ENCODE data around the gene LZTR1.
A peak's percentile ranks its signal among the peaks of the same experiment; 100 is the strongest.

LZTR1 gene

DNA sequence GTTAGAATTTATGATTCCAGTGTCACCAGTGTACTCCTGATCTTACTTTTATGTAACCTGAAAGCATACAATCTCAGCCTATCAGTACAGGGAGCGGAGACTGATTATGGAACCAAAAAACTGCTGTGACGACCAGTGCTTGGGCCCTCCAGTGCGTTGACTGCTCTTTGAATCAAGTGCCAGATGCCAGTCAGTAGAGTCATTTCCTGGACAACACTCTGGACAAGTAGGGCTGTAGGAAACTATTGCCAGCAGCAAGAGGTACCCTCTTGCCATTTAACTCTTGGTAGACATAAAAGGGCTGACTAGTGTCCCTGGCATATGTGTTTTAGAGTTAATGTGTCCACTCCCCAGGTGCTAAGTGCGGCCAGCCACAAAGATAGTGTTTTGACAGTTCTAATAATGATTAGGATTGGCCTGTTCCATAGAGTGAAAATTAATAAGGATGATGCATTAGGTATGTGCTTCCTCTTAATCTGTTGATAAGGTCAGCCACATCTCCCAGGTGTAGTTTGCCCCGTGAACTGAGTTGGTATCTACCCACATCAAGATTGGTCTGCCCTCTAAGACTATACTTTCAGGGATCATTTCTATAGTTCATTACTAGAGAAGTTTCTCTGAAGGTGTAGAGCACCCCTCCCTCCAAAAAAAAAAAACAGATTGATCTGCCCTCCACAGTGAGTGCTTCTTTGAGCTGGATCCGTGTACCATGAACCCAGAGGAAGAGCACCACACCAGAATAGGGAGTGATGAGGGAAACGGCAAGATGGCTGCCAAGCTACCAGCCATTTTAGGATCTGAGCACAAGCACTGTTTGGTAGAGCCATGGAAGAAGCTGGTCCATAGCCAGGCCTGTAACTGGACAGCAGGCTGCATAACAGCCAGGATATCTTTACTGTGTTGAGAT lies 35.8 kb upstream of the LZTR1 start:
- no peak for ATAC-seq
- Mint-ChIP-seq H3K27me3 (no peaks in the 10 kb centered on the region), H3K4me3 (no peak overlapping the region), H3K4me1 (peaks cover 77% of the 10 kb centered on the region), H3K27ac (peak overlapping the region in 1 of 2 donors; percentile 69), H3K9me3 (no peaks in the 10 kb centered on the region)
- DNase-seq, result no peak

DNA sequence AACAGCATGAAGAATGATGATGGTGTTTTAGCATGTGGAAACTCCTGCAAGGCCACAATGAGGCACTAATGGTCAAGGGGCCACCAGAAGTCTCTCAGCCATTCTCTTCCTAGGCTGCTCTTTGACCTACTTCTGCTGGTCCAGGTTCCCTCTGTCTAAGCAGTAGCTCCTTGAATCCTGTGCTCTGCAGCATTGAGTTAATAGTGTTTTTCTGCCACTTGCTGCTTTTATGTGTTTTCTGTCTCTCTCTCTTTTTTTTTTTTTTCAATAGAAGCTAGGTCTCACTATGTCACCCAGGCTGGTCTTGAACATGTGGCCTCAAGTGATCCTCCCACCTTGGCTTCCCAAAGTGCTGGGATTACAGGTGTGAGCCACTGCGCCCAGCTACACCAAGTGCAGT lies 35.1 kb upstream of the LZTR1 start:
- H3K4me1 Mint-ChIP-seq, result peaks cover 73% of the 10 kb centered on the region

DNA sequence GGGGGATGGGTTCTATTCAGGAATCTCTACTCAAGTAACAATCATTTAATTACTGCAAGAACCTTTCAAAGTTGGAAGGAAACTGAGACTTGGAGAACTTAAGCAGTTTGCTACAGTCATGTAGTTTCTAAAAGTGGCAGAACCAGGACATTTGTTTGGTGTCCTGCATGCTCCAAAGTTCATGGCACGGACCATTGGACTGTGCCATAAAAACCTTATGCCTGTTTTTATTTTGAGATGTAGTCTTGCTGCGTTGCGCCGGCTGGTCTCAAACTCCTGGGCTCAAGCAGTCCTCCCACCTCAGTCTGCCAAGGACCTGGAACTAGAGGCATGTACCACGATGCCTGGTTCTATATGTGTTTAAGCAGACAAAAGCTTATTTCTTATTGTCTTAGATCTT lies 33.6 kb upstream of the LZTR1 start:
- Mint-ChIP-seq H3K27ac (no peak overlapping the region), H3K9me3 (no peaks in the 10 kb centered on the region), H3K4me3 (no peak overlapping the region), H3K27me3 (no peaks in the 10 kb centered on the region), H3K4me1 (peaks cover 59% of the 10 kb centered on the region)
- DNase-seq, result no peak
- ATAC-seq, result no peak

More for the DNA sequence above, 35.1 kb upstream of the LZTR1 start:
- H3K27me3 Mint-ChIP-seq, result no peaks in the 10 kb centered on the region
- peak overlapping the region in 1 of 2 donors; percentile 8 for H3K27ac Mint-ChIP-seq
- H3K9me3 Mint-ChIP-seq, result no peaks in the 10 kb centered on the region
- DNase-seq (no peak), ATAC-seq (no peak)
- H3K4me3 Mint-ChIP-seq, result no peak overlapping the region

DNA sequence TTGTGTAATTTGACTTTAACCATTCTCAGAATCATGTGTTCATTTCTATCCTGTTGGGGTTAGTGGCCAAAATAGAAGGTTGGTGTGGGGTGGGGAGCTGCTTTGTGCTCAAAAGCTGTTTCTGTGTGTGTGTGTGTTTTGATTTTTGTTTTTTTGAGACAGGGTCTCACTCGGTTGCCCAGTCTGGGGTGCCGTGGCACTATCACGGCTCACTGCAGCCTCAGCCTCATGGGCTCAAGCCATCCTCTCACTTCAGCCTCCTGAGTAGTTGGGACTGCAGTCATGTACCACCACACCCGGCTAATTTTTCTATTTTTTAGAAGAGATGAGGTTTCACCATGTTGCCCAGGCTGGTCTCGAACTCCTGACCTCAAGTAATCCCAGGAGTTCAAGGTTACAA lies 33.1 kb upstream of the LZTR1 start:
- no peak for ATAC-seq

DNA sequence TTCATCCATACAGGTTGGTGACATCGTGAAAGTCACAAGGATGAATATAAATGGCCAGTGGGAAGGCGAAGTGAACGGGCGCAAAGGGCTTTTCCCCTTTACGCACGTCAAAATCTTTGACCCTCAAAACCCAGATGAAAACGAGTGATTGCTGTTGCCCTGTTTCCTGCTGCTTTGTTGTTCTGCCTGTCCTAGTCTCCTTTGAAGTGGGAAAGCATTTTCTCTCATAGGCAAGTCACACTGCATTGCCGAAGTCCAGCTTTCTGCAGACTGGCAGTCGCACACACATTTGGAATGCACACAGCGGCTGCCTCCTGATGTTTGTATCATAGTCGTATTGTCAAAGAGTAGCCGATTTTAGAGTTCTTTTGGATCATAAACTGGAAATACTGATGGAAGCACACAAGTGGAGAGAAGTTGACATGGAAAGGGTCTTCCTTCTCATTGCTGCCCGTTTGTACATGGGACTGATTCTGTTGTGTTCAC lies 32.4 kb upstream of the LZTR1 start:
- Mint-ChIP-seq H3K27me3 (no peaks in the 10 kb centered on the region), H3K9me3 (no peaks in the 10 kb centered on the region), H3K27ac (peak overlapping the region in 1 of 2 donors; percentile 83), H3K4me1 (peaks cover 56% of the 10 kb centered on the region), H3K4me3 (no peak overlapping the region)
- no peak for ATAC-seq
- no peak for DNase-seq

More for the DNA sequence above, 33.1 kb upstream of the LZTR1 start:
- H3K9me3 Mint-ChIP-seq, result no peaks in the 10 kb centered on the region
- no peak overlapping the region for H3K4me3 Mint-ChIP-seq
- DNase-seq, result no peak
- H3K27ac Mint-ChIP-seq, result no peak overlapping the region
- H3K27me3 Mint-ChIP-seq, result no peaks in the 10 kb centered on the region
- peaks cover 59% of the 10 kb centered on the region for H3K4me1 Mint-ChIP-seq

DNA sequence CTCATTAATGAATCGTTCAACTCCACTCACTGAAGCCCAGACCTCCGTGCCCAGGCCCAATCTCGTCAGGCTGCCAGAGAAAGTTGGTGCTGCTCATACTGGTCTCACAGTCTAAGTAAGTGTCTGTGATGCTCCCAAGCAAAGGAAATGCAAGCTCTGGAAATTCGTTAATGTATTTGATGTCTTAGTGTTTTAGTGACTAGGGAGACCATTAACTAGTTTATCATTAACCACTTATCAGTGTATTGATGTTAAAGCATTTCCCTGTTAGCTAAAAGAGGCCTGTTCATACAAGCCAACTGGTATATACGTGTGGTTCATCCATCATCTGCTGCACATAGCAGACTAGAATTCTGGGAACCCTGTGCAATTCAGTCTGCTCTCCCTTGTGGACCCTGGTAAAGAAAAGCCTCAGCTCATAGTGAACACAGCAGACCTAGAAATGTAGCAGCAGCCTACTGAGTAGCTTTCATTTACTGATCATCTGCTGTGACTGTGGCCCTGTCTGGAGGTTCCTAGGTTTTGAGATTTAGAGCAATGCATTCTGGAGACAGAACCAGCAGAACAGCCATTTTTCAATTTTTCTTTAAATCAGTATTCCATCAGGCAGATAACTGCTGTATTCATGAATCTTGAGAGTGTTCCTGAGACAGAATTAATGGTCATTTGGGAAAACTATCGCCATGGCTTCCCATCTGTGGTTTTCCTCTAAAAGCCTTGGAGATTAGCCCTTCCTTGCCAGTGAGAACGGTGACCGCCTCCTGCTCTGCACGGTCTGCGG lies 30.8 kb upstream of the LZTR1 start:
- DNase-seq (no peak), ATAC-seq (no peak)
- Mint-ChIP-seq H3K27ac (no peak overlapping the region), H3K4me1 (peaks cover 43% of the 10 kb centered on the region), H3K4me3 (no peak overlapping the region), H3K27me3 (peaks cover 4% of the 10 kb centered on the region), H3K9me3 (no peaks in the 10 kb centered on the region)

DNA sequence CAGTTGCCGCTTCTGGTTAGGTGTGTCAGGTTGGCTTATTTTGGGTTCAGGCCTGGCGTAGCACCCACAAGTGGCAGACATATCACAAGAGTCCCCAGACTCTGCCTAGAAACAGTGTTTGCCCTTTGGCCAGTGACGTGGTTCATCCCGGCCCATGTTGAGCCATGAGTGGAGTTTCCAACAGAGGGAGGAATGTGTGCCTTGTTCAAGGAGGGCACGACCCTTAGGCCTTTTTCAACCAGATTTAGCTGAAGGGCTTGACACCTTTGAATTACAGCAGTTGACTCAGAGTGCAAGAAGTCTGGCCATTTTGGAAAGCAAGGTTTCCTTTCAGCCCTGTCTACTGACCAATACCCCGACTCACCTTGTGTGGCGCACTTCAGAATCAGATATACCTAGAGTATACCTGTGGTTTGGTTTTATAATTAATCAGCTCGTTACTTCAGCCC lies 30.1 kb upstream of the LZTR1 start:
- Mint-ChIP-seq H3K9me3 (no peaks in the 10 kb centered on the region), H3K4me3 (no peak overlapping the region), H3K27ac (no peak overlapping the region), H3K27me3 (peaks cover 10% of the 10 kb centered on the region), H3K4me1 (peaks cover 44% of the 10 kb centered on the region)
- ATAC-seq, result no peak
- DNase-seq, result no peak

DNA sequence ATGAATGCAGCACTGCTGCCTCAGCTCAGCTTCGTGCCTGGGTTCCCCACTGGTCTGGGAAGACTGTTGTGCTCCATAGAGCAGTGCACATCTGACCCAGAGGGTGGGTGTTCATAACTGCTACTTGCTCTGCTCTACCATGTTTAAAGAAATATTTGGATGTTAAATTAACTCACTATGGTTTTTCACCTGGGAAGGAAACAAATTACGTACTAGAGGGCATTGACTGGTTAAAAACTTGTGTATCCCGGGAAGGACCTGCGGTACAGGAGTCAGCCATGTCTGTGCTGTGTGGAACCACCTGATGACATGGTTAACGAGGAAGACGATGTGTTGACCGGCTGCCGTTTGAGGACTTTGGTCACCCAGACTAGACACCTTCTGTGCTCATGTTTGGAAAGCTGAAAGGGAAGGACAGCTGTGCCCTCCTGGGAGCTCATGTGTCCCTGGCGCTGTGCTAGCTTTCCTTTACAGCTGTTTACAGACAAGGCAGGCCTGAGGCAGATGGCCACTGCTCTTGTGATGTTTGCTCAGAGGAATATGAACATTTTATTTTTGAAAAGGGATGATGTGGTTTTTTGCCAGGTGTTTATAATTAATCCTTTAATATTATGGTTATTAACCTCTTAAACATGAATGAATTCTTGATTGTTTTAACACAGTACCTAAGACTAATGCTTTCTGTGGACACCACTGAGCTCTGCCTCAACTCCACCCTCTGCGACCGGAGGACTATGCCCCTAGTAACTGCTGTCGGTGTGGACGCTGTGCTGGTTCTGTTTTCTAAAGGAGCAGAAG lies 29.4 kb upstream of the LZTR1 start:
- Mint-ChIP-seq H3K4me1 (peaks cover 49% of the 10 kb centered on the region), H3K27me3 (peaks cover 18% of the 10 kb centered on the region), H3K4me3 (no peak overlapping the region), H3K9me3 (no peaks in the 10 kb centered on the region), H3K27ac (no peak overlapping the region)
- ATAC-seq (no peak), DNase-seq (no peak)

DNA sequence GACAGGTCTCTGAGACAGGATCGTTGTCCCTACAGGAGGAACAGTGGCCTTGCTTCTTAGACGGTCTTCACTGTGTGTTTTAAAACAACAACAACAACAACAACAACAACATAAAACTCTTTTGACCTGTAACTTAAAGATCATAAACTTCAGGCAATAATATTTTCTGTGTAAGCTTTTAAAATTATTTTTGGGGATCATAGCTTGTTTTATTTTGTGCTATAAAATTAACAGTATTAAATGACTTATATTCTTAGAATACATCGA lies 28.8 kb upstream of the LZTR1 start:
- DNase-seq (no peak), ATAC-seq (no peak)
- Mint-ChIP-seq H3K4me3 (no peak overlapping the region), H3K27me3 (peaks cover 24% of the 10 kb centered on the region), H3K4me1 (peaks cover 49% of the 10 kb centered on the region), H3K9me3 (no peaks in the 10 kb centered on the region), H3K27ac (no peak overlapping the region)

DNA sequence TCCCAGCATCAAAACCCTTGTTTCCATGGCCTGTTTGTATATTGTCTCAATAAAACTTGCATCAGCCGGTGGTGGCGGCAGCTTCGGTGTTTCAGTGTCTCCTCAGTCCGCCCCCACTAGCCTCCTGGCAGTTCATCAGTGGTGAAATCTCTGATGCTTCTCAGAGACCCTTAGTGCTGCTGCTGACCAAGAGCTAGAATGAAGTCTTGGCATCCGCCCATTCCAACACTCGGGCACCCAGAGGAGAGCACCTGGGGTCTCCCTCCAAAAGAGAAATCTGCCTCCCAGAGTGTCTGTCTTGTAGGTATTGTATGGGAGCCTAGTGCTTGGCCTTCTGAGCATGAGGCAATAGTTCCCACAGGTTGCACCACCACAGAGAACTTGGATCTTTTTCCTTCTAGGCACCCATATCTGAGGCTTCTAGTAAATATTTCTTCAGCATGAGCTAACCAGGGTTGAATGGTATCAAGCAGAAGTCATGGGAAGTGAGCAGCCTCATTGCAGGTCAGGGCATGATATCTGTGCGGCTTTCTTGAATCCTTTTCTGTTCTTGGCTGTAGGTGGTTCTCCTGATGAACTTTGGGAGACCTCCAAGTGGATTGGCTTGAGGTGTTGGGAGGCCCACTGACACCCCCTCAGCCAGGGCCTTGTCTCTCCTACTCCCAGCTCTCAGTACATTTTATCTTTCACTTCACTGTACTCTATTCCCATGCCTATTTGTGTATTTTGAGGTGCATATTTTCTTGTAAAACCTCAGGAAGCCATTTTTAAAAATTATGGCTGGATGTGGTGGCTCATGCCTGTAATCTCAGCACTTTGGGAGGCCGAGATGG lies 28.2 kb upstream of the LZTR1 start:
- H3K4me1 Mint-ChIP-seq, result peaks cover 43% of the 10 kb centered on the region
- H3K27ac Mint-ChIP-seq, result no peak overlapping the region
- ATAC-seq, result no peak
- no peak overlapping the region for H3K4me3 Mint-ChIP-seq
- no peaks in the 10 kb centered on the region for H3K9me3 Mint-ChIP-seq
- H3K27me3 Mint-ChIP-seq, result peaks cover 30% of the 10 kb centered on the region
- DNase-seq, result no peak

DNA sequence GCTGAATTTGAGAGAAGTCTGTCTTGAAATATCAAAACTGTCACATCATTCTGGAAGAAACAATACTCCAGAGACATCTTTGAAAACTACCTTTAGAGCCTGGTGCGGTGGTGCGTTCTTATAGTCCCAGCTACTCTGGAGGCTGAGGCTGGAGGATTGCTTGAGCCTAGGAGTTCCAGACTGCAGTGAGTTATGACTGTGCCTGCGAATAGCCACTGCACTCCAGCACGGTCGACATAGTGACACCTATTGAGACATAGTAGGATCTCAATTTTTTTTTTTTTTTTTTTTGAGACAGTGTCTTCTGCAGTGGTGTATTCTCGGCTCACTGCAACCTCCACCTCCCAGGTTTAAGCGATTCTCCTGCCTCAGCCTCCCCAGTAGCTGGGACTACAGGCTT lies 26.5 kb upstream of the LZTR1 start:
- ATAC-seq, result no peak
- no peak overlapping the region for H3K4me3 Mint-ChIP-seq
- no peak overlapping the region for H3K27ac Mint-ChIP-seq
- H3K27me3 Mint-ChIP-seq, result peaks cover 38% of the 10 kb centered on the region
- no peak for DNase-seq
- no peaks in the 10 kb centered on the region for H3K9me3 Mint-ChIP-seq
- H3K4me1 Mint-ChIP-seq, result peaks cover 30% of the 10 kb centered on the region

DNA sequence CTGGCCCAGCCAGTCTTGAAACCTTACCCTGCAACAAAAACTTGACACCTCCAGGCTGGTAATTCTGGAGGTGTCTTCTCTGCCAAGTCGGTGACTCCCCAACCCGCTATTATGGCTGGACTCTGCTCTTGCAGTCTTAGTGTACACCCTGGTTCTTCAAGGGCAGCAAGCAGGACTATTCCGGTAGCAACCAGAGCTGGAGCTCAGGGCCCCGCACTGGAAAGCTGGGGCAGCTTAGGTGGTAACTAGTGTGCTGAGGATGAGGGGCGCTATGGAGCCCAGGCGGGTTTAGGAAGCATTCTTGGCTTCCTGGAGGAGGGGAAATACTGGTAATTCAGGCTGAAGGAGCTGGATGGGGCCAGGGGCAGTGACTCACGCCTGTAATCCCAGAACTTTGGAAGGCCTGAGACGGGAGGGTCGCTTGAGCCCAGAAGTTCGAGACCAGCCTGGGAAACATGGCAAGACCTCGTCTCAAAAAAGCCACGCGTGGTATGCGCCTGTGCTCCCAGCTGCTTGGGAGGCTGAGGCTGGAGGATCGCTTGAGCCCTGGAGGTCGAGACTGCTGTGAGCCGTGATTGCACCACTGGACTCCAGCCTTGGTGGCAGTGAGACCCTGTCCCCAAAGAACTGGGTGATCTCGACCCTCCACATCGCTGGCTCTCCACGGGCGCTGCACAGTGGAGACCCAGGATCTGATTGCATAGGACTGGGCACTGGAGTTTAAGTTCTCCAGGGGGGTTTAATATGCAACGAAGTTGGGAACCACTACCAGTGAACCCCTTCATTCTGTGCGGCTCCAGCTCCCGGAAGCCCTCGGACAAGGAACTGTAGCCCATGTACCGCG lies 25.6 kb upstream of the LZTR1 start:
- H3K4me3 Mint-ChIP-seq, result peak overlapping the region; percentile 46 to 66

DNA sequence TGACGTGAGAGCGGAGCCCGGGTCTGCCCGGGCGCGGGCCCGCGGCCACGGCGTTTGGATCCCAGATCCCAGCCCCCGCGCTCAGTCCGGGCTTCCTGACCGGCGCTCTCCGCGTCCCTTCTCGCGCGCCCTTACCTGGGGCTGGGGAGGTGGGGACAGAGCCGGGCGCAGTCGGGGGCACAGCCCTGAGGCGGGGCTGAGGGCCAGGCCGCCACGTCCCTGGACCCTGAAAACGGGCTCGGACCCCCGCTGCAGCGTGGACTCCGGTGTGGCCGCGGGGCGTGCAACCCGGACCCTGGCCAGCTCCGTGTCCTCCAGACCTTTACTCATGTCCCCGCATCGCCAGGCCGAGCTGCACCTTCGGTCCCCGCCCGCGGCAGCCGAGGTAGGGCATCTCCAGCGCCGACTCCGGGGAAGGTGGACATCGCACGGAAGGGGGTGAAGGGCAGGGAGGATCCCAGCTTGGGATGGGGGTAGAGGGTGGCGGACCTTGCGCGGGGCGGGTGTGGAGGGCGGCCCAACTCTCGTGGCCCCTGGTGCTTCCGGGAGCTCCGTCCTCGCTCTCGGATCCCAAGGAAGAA lies 24.9 kb upstream of the LZTR1 start:
- ATAC-seq, result peak; percentile 34
- Mint-ChIP-seq H3K27me3 (peaks cover 41% of the 10 kb centered on the region), H3K9me3 (no peaks in the 10 kb centered on the region), H3K4me1 (peaks cover 38% of the 10 kb centered on the region), H3K27ac (peak overlapping the region in 1 of 2 donors; percentile 12), H3K4me3 (peak overlapping the region; percentile 71 to 83)
- no peak for DNase-seq

More for the DNA sequence above, 25.6 kb upstream of the LZTR1 start:
- Mint-ChIP-seq H3K27me3 (peaks cover 41% of the 10 kb centered on the region), H3K27ac (peak overlapping the region in 1 of 2 donors; percentile 27), H3K4me1 (peaks cover 31% of the 10 kb centered on the region), H3K9me3 (no peaks in the 10 kb centered on the region)
- no peak for ATAC-seq
- no peak for DNase-seq
